SK-N-MC (cell line): ENCODE measurements around the gene GXYLT2.
"Not testable (repeated sequence)": the region's sequence is repeated elsewhere in the genome, so short reads cannot be mapped to it uniquely, and the experiment has no call there.

Experiments
- DNase-seq: peaks from one replicate; pipeline ENCODE4 v3.0.0-alpha.2; 2011; ENCODE audit warnings: low read depth, low spot score
- H3K27ac ChIP-seq: fragments of 200-600 bp; sonication (generic); 2 replicates; pipeline ENCODE4 v1.5.1; 2016; ENCODE audit warnings: mixed run types
- H3K36me3 ChIP-seq: fragments of 200-600 bp; sonication (generic); 2 replicates; pipeline ENCODE4 v1.6.1; 2017; ENCODE audit warnings: antibody characterized with exemption, low read length, mixed read lengths; ENCODE audit not compliant: insufficient read depth
- H3K4me3 ChIP-seq: fragments of 200-600 bp; sonication (generic); 2 replicates; pipeline ENCODE4 v1.5.1; 2016
- H3K9ac ChIP-seq: fragments of 200-600 bp; sonication (generic); 2 replicates; pipeline ENCODE4 v1.8.0; 2017; ENCODE audit warnings: mixed run types, mixed read lengths; ENCODE audit not compliant: insufficient read length
- H3K9me3 ChIP-seq: fragments of 200-600 bp; sonication (generic); 2 replicates; pipeline ENCODE4 v1.6.1; 2017; ENCODE audit warnings: low read depth, mild to moderate bottlenecking, antibody characterized with exemption, low read length, moderate library complexity, mixed read lengths
- EZH2 ChIP-seq: fragments of 200-600 bp; sonication (generic); IDR thresholded peaks from one replicate; pipeline ENCODE4 v1.6.1; 2017; ENCODE audit warnings: antibody characterized with exemption
- FOXP2 ChIP-seq: optimal IDR thresholded peaks from 2 replicates; pipeline ENCODE3; 2011; ENCODE audit warnings: mild to moderate bottlenecking, moderate library complexity; ENCODE audit not compliant: insufficient read depth; ENCODE audit errors: extremely low read length, control extremely low read depth
- POLR2AphosphoS5 ChIP-seq: IDR thresholded peaks from 2 replicates; pipeline ENCODE4 v1.6.1; 2012; ENCODE audit warnings: mild to moderate bottlenecking, low read depth, low read length, borderline replicate concordance

Gene GXYLT2

GRCh38 chr3:72916250-72916649, 28.4 kb downstream of the GXYLT2 start:
- Histone ChIP-seq H3K9me3 (no peaks in the 10 kb centered on the region), H3K27ac (no peak overlapping the region), H3K4me3 (no peak overlapping the region), H3K9ac (no peak overlapping the region), H3K36me3 (no peaks in the 10 kb centered on the region)
- no peak for TF ChIP-seq POLR2AphosphoS5
- TF ChIP-seq EZH2 = no peak
- TF ChIP-seq FOXP2 = no peak
- DNase-seq = no peak

- DNase-seq = no peak
- Histone ChIP-seq H3K4me3 (no peak overlapping the region), H3K9ac (no peak overlapping the region), H3K27ac (no peak overlapping the region), H3K36me3 (no peaks in the 10 kb centered on the region), H3K9me3 (no peaks in the 10 kb centered on the region)
- TF ChIP-seq EZH2 (no peak), FOXP2 (no peak), POLR2AphosphoS5 (no peak)
Measured at GRCh38 chr3:72919520-72919919, 31.7 kb downstream of the GXYLT2 start.

- Histone ChIP-seq H3K36me3 (no peaks in the 10 kb centered on the region), H3K9ac (no peak overlapping the region), H3K27ac (no peak overlapping the region), H3K4me3 (no peak overlapping the region), H3K9me3 (no peaks in the 10 kb centered on the region)
- no peak for DNase-seq
- no peak for TF ChIP-seq EZH2
- no peak for TF ChIP-seq FOXP2
- TF ChIP-seq POLR2AphosphoS5 = no peak
Measured at GRCh38 chr3:72924055-72924454, 36.2 kb downstream of the GXYLT2 start.

- not testable (repeated sequence) for H3K9me3 ChIP-seq, H3K27ac ChIP-seq, H3K4me3 ChIP-seq, DNase-seq, H3K9ac ChIP-seq, H3K36me3 ChIP-seq
Measured at GRCh38 chr3:72928781-72929735, 41.2 kb downstream of the GXYLT2 start.

- Histone ChIP-seq H3K9ac (no peak overlapping the region), H3K27ac (no peak overlapping the region), H3K9me3 (no peaks in the 10 kb centered on the region), H3K4me3 (no peak overlapping the region), H3K36me3 (no peaks in the 10 kb centered on the region)
- no peak for TF ChIP-seq POLR2AphosphoS5
- no peak for TF ChIP-seq EZH2
- no peak for TF ChIP-seq FOXP2
- DNase-seq = no peak
Measured at GRCh38 chr3:72930754-72931153, 42.9 kb downstream of the GXYLT2 start.

GRCh38 chr3:72932416-72932815, 44.6 kb downstream of the GXYLT2 start:
- no peak for TF ChIP-seq EZH2
- no peak for TF ChIP-seq FOXP2
- no peak for TF ChIP-seq POLR2AphosphoS5
- no peaks in the 10 kb centered on the region for H3K9me3 ChIP-seq
- no peak overlapping the region for H3K4me3 ChIP-seq
- no peak for DNase-seq
- H3K27ac ChIP-seq = no peak overlapping the region
- no peaks in the 10 kb centered on the region for H3K36me3 ChIP-seq
- no peak overlapping the region for H3K9ac ChIP-seq

GRCh38 chr3:72938471-72939265, 50.8 kb downstream of the GXYLT2 start:
- Histone ChIP-seq H3K9ac (no peak overlapping the region), H3K4me3 (no peak overlapping the region), H3K9me3 (no peaks in the 10 kb centered on the region), H3K36me3 (no peaks in the 10 kb centered on the region), H3K27ac (no peak overlapping the region)
- no peak for DNase-seq
- TF ChIP-seq POLR2AphosphoS5 (no peak), FOXP2 (no peak), EZH2 (no peak)

GRCh38 chr3:72941245-72941644, 53.4 kb downstream of the GXYLT2 start:
- no peak overlapping the region for H3K4me3 ChIP-seq
- TF ChIP-seq POLR2AphosphoS5 (no peak), EZH2 (no peak), FOXP2 (no peak)
- no peaks in the 10 kb centered on the region for H3K9me3 ChIP-seq
- no peak overlapping the region for H3K27ac ChIP-seq
- DNase-seq = no peak
- no peaks in the 10 kb centered on the region for H3K36me3 ChIP-seq
- H3K9ac ChIP-seq = no peak overlapping the region

GRCh38 chr3:72942427-72942826, 54.6 kb downstream of the GXYLT2 start:
- H3K4me3 ChIP-seq = no peak overlapping the region
- no peaks in the 10 kb centered on the region for H3K9me3 ChIP-seq
- H3K27ac ChIP-seq = no peak overlapping the region
- TF ChIP-seq POLR2AphosphoS5 (no peak), FOXP2 (no peak), EZH2 (no peak)
- no peaks in the 10 kb centered on the region for H3K36me3 ChIP-seq
- H3K9ac ChIP-seq = no peak overlapping the region
- DNase-seq = no peak
